Measurements from ENCODE around the gene RPS17. TPM values are rescaled to one million over a fixed set of nuclear protein-coding genes. Genes with fewer than 3 reads are reported as not detected.

Gene RPS17
- total and polyA plus RNA-seq, 2 of the 4 experiments (the other 2 are of a cell fraction), result 2,617 to 4,201 TPM

DNA sequence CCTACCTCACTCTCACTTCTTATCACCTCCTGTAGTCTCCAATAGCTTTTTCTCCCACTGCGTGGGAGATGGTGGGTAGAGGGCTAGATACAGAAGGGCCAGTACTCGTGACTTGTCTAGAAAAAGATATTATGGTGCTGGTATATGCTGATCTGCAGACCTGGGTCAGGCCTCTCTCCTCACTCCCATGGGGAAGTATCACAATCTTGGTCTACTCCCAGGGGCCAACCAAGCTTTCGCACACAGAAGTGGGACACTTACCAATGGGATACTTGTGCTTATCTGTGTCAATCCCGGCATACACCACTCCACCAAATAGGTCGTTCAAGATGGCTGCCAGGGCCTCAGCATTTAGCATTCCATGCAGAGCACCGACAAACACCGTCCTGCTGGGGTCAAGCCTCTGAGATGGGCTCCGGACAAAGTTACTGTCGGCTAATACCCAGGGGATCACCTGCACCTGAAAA lies 9.0 kb upstream of the RPS17 start:
- CTCF ChIA-PET, result no interaction called here
- TF ChIP-seq MXI1 (IDR thresholded peaks at IDR 0.05; ENCODE audit: borderline replicate concordance, low read depth, low read length), result no peak
- TF ChIP-seq CHD1 (IDR thresholded peaks at IDR 0.05; ENCODE audit: low read depth, low read length), result no peak
- TF ChIP-seq, protein P1, sequence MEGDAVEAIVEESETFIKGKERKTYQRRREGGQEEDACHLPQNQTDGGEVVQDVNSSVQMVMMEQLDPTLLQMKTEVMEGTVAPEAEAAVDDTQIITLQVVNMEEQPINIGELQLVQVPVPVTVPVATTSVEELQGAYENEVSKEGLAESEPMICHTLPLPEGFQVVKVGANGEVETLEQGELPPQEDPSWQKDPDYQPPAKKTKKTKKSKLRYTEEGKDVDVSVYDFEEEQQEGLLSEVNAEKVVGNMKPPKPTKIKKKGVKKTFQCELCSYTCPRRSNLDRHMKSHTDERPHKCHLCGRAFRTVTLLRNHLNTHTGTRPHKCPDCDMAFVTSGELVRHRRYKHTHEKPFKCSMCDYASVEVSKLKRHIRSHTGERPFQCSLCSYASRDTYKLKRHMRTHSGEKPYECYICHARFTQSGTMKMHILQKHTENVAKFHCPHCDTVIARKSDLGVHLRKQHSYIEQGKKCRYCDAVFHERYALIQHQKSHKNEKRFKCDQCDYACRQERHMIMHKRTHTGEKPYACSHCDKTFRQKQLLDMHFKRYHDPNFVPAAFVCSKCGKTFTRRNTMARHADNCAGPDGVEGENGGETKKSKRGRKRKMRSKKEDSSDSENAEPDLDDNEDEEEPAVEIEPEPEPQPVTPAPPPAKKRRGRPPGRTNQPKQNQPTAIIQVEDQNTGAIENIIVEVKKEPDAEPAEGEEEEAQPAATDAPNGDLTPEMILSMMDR (conservative IDR thresholded peaks at IDR 0.05; ENCODE audit: low read depth, low read length), result no peak
- TF ChIP-seq, protein P2, sequence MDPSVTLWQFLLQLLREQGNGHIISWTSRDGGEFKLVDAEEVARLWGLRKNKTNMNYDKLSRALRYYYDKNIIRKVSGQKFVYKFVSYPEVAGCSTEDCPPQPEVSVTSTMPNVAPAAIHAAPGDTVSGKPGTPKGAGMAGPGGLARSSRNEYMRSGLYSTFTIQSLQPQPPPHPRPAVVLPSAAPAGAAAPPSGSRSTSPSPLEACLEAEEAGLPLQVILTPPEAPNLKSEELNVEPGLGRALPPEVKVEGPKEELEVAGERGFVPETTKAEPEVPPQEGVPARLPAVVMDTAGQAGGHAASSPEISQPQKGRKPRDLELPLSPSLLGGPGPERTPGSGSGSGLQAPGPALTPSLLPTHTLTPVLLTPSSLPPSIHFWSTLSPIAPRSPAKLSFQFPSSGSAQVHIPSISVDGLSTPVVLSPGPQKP (IDR thresholded peaks at IDR 0.05; ENCODE audit: borderline replicate concordance, low read depth, low read length), result no peak
- no peak for TF ChIP-seq SMC3 (IDR thresholded peaks at IDR 0.05; ENCODE audit: low read depth, low read length)
- no peak for TF ChIP-seq FOS (IDR thresholded peaks at IDR 0.05; ENCODE audit: low read depth, low read length)
- TF ChIP-seq, protein P3, sequence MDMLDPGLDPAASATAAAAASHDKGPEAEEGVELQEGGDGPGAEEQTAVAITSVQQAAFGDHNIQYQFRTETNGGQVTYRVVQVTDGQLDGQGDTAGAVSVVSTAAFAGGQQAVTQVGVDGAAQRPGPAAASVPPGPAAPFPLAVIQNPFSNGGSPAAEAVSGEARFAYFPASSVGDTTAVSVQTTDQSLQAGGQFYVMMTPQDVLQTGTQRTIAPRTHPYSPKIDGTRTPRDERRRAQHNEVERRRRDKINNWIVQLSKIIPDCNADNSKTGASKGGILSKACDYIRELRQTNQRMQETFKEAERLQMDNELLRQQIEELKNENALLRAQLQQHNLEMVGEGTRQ (IDR thresholded peaks at IDR 0.05; ENCODE audit: low read depth, low read length), result no peak
- TF ChIP-seq RCOR1 (IDR thresholded peaks at IDR 0.05; ENCODE audit: insufficient replicate concordance, low read length), result no peak
- no peak for TF ChIP-seq POLR2A (IDR thresholded peaks at IDR 0.05; ENCODE audit: low read depth, low read length)
- TF ChIP-seq NFE2L2 (IDR thresholded peaks at IDR 0.05; ENCODE audit: low read depth, low read length), result no peak
- TF ChIP-seq BHLHE40 (IDR thresholded peaks at IDR 0.05; ENCODE audit: low read depth, low read length), result no peak
- TF ChIP-seq MAFK (IDR thresholded peaks at IDR 0.05; ENCODE audit: low read depth, low read length), result no peak
- no peak for TF ChIP-seq RAD21 (IDR thresholded peaks at IDR 0.05; ENCODE audit: low read length)
- TF ChIP-seq MAZ (IDR thresholded peaks at IDR 0.05; ENCODE audit: borderline replicate concordance, low read depth, low read length), result no peak
- TF ChIP-seq CEBPB (IDR thresholded peaks at IDR 0.05; ENCODE audit: low read depth, low read length), result no peak
- TF ChIP-seq RFX5 (IDR thresholded peaks at IDR 0.05; ENCODE audit: low read depth, low read length), result no peak
- dilution Hi-C loops (cut with HindIII; ENCODE audit: low sequenced_read_pairs, unreplicated experiment), result no loop called here
- Histone ChIP-seq H3K4me1 (ENCODE audit: control insufficient read depth, insufficient read depth, low read length) (no peaks in the 10 kb centered on the region), H3K27ac (ENCODE audit: insufficient read depth, low read length) (no peak overlapping the region), H2AK9ac (replicated peaks; ENCODE audit: low read depth, low read length, poor library complexity) (no peak overlapping the region), H2AK5ac (ENCODE audit: low read depth, low read length) (no peak overlapping the region), H3K9me3 (ENCODE audit: control insufficient read depth, insufficient read depth, low read length) (no peaks in the 10 kb centered on the region), H4K8ac (ENCODE audit: low read depth in 2 of 2, low read length in 2 of 2) (no peak overlapping the region), H3K4me3 (ENCODE audit: insufficient read depth, low read depth, low read length) (no peak overlapping the region), H3K36me3 (ENCODE audit: control insufficient read depth, insufficient read depth, low read length) (peaks cover 2% of the 10 kb centered on the region), H3K9ac (ENCODE audit: low read depth, low read length) (no peak overlapping the region), H2BK15ac (ENCODE audit: low read depth, low read length) (no peak overlapping the region), H3K4ac (ENCODE audit: low read depth, low read length) (no peak overlapping the region), H2BK20ac (ENCODE audit: low read depth, low read length) (no peak overlapping the region), H2BK120ac (ENCODE audit: low read depth, low read length) (no peak overlapping the region), H3K14ac (replicated peaks; ENCODE audit: low read depth, low read length) (no peak overlapping the region), H2BK5ac (ENCODE audit: low read depth, low read length, poor library complexity, severe bottlenecking) (no peak overlapping the region), H3K56ac (ENCODE audit: extremely low read depth, insufficient read depth, low read length) (no peak overlapping the region), H4K91ac (ENCODE audit: insufficient read depth, low read depth, low read length) (no peak overlapping the region), H4K20me1 (ENCODE audit: insufficient read depth, low read length) (no peaks in the 10 kb centered on the region), H3K23ac (ENCODE audit: low read depth, low read length) (no peak overlapping the region), H2AFZ (replicated peaks; ENCODE audit: low read length, poor library complexity) (no peak overlapping the region), H4K5ac (ENCODE audit: low read depth, low read length) (no peak overlapping the region), H3K79me1 (ENCODE audit: low read depth in 1 of 2, low read length in 2 of 2) (no peaks in the 10 kb centered on the region), H3K4me2 (ENCODE audit: low read depth, low read length) (no peak overlapping the region), H3K27me3 (ENCODE audit: control insufficient read depth, insufficient read depth, low read length) (no peaks in the 10 kb centered on the region), H3K9me1 (ENCODE audit: insufficient read depth, low read length) (no peaks in the 10 kb centered on the region; the same call in 1 of the 2 replicates), H3K18ac (ENCODE audit: low read depth, low read length) (no peak overlapping the region)
- POLR2A ChIA-PET (ENCODE audit: unreplicated experiment), result interaction anchor here (0.6 kb wide), 1 partner anchor 17 kb away, joined by 3 read pairs; no protein-coding TSS in a partner anchor
- in situ Hi-C loops (cut with MboI; ENCODE audit: low sequenced_read_pairs), result no loop called here
- no TSS peak for BruUV-seq (replicated peaks)
- no peak for ATAC-seq (ENCODE audit: low read depth)
- DNase-seq, result no peak
- 89% methylated on average over 5 of the region's 9 CpGs; no CpG with 5 or more reads in 1 of the 2 experiments for WGBS, 2 experiments (ENCODE audit: extremely low coverage in 2 of 2, insufficient read length in 1 of 2)
- intact Hi-C loops (cut with micrococcal nuclease), result loop anchor here (10.0 kb wide), 1 partner anchor 156 kb away; the partner anchor contains the start of gene AP3B2

Measured in IMR-90 (cell line).